SU-DHL-6 (cell line): ENCODE results near the gene ANKS1B.

Source experiments
- EZH2phosphoT487 ChIP-seq: fragments of 200-600 bp; sonication (generic), shearing (Covaris generic); conservative IDR thresholded peaks from 2 replicates; pipeline ENCODE4 v1.6.1; 2018; ENCODE audit warnings: mild to moderate bottlenecking, antibody characterized with exemption, low read length, moderate library complexity, mixed read lengths
- TF ChIP-seq, protein P1 (sequence below): fragments of 200-600 bp; sonication (generic); IDR thresholded peaks from one replicate; pipeline ENCODE4 v1.5.1; 2017; ENCODE audit warnings: antibody characterized with exemption, mild to moderate bottlenecking, low read length, moderate library complexity; ENCODE audit not compliant: insufficient read depth, poor library complexity, severe bottlenecking

- TF ChIP-seq, protein P1, sequence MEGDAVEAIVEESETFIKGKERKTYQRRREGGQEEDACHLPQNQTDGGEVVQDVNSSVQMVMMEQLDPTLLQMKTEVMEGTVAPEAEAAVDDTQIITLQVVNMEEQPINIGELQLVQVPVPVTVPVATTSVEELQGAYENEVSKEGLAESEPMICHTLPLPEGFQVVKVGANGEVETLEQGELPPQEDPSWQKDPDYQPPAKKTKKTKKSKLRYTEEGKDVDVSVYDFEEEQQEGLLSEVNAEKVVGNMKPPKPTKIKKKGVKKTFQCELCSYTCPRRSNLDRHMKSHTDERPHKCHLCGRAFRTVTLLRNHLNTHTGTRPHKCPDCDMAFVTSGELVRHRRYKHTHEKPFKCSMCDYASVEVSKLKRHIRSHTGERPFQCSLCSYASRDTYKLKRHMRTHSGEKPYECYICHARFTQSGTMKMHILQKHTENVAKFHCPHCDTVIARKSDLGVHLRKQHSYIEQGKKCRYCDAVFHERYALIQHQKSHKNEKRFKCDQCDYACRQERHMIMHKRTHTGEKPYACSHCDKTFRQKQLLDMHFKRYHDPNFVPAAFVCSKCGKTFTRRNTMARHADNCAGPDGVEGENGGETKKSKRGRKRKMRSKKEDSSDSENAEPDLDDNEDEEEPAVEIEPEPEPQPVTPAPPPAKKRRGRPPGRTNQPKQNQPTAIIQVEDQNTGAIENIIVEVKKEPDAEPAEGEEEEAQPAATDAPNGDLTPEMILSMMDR, result no peak
- no peak for TF ChIP-seq EZH2phosphoT487
These were observed 610.7 kb downstream of the ANKS1B start for GRCh38 chr12:99374023-99374422.
